ENCODE results near the gene HLA-DOB. TPM values are rescaled to one million over a fixed set of nuclear protein-coding genes. Genes with fewer than 3 reads are reported as not detected.

The HLA-DOB gene
- total and polyA plus RNA-seq, 2 donors (not counting 1 experiment from before 2014, with no cell fraction given): under 0.01 to 0.49 TPM

DNA sequence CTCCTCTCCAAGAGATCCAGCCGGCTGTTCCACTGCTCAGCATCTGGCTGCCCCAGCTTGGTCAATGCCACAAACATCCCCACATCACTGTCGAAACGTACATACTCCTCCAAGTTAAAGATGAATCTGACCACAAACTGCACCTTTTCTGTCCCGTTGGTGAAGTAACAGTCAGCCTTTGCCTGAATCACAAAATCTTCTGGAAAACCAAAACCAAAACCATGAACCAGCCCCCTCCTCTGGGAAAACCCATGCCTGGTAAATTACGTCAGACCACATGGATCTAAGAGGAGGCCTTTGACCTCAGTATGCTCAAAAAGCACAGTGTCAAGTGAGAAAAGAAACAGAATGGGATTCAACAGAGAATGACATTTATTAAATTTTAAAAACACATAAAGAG is 1.7 kb downstream of the HLA-DOB start:
- no peak for TF ChIP-seq EZH2 (IDR thresholded peaks at IDR 0.05; ENCODE audit: low read length, missing control alignments)
- TF ChIP-seq, protein P1, sequence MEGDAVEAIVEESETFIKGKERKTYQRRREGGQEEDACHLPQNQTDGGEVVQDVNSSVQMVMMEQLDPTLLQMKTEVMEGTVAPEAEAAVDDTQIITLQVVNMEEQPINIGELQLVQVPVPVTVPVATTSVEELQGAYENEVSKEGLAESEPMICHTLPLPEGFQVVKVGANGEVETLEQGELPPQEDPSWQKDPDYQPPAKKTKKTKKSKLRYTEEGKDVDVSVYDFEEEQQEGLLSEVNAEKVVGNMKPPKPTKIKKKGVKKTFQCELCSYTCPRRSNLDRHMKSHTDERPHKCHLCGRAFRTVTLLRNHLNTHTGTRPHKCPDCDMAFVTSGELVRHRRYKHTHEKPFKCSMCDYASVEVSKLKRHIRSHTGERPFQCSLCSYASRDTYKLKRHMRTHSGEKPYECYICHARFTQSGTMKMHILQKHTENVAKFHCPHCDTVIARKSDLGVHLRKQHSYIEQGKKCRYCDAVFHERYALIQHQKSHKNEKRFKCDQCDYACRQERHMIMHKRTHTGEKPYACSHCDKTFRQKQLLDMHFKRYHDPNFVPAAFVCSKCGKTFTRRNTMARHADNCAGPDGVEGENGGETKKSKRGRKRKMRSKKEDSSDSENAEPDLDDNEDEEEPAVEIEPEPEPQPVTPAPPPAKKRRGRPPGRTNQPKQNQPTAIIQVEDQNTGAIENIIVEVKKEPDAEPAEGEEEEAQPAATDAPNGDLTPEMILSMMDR (conservative IDR thresholded peaks at IDR 0.05 in 1 of 2, IDR thresholded peaks at IDR 0.05 in 1 of 2; ENCODE audit: low read depth in 1 of 2, low read length in 2 of 2): no peak
- DNase-seq (ENCODE audit: low read depth in 2 of 2): peak; percentile 34 to 53
- H2AFZ ChIP-seq (ENCODE audit: low read length): no peak overlapping the region
- H3K27ac ChIP-seq (ENCODE audit: insufficient read depth, low read length): no peak overlapping the region
- peaks cover 5% of the 10 kb centered on the region for H3K4me1 ChIP-seq (ENCODE audit: control insufficient read depth, extremely low read depth, insufficient read depth, low read length)
- H4K20me1 ChIP-seq (ENCODE audit: control insufficient read depth, extremely low read depth, insufficient read depth, low read length): no peaks in the 10 kb centered on the region
- H3K27me3 ChIP-seq (ENCODE audit: control insufficient read depth, insufficient read depth, low read length): no peaks in the 10 kb centered on the region
- no peaks in the 10 kb centered on the region for H3K9me3 ChIP-seq (ENCODE audit: control insufficient read depth, insufficient read depth, low read depth, low read length)
- H3K36me3 ChIP-seq (ENCODE audit: control insufficient read depth, insufficient read depth, low read length): no peaks in the 10 kb centered on the region
- H3K9ac ChIP-seq (ENCODE audit: insufficient read depth, low read length): no peak overlapping the region
- no peak overlapping the region for H3K4me3 ChIP-seq (replicated peaks in 1 of 4; ENCODE audit: control extremely low read depth in 1 of 4, insufficient read depth in 1 of 4, low read depth in 3 of 4, low read length in 4 of 4)
- H3K4me2 ChIP-seq (ENCODE audit: extremely low read depth, insufficient read depth, low read length): no peak overlapping the region
- no peaks in the 10 kb centered on the region for H3K79me2 ChIP-seq (ENCODE audit: control insufficient read depth, insufficient read depth, low read length)

GRCh38 chr6:32814145-32814544 is 2.7 kb downstream of the HLA-DOB start:
- no peak for TF ChIP-seq EZH2 (IDR thresholded peaks at IDR 0.05; ENCODE audit: low read length, missing control alignments)
- TF ChIP-seq, protein P1 (conservative IDR thresholded peaks at IDR 0.05 in 1 of 2, IDR thresholded peaks at IDR 0.05 in 1 of 2; ENCODE audit: low read depth in 1 of 2, low read length in 2 of 2): no peak
- no peak overlapping the region for H3K27ac ChIP-seq (ENCODE audit: insufficient read depth, low read length)
- no peaks in the 10 kb centered on the region for H3K4me1 ChIP-seq (ENCODE audit: control insufficient read depth, extremely low read depth, insufficient read depth, low read length)

DNA sequence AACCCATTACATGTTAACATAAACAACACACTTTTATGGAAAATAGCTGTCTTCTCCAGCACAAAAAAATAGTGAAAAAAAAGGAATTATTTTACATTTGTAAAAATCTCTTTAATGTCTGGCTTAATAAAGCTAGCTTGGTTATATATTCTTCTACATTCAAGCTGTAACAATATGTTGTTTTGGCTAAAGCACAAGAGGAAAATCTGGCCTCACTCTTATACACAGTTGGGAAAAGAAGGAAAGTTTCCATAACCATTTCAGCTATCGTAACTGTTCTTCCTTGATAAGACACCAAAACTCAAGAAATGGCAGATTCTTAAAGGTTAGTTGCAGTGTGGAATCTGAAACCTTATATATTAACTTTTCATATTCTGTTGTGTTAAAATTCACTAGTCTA is 7.6 kb downstream of the HLA-DOB start:
- H3K4me2 ChIP-seq (ENCODE audit: extremely low read depth, insufficient read depth, low read length): no peak overlapping the region
- no peak overlapping the region for H3K27ac ChIP-seq (ENCODE audit: insufficient read depth, low read length)
- no peaks in the 10 kb centered on the region for H3K4me1 ChIP-seq (ENCODE audit: control insufficient read depth, extremely low read depth, insufficient read depth, low read length)
- no peaks in the 10 kb centered on the region for H4K20me1 ChIP-seq (ENCODE audit: control insufficient read depth, extremely low read depth, insufficient read depth, low read length)
- H3K9me3 ChIP-seq (ENCODE audit: control insufficient read depth, insufficient read depth, low read depth, low read length): no peaks in the 10 kb centered on the region
- no peak overlapping the region for H3K4me3 ChIP-seq (replicated peaks in 1 of 4; ENCODE audit: control extremely low read depth in 1 of 4, insufficient read depth in 1 of 4, low read depth in 3 of 4, low read length in 4 of 4)
- no peak overlapping the region for H3K9ac ChIP-seq (ENCODE audit: insufficient read depth, low read length)
- no peaks in the 10 kb centered on the region for H3K79me2 ChIP-seq (ENCODE audit: control insufficient read depth, insufficient read depth, low read length)
- H2AFZ ChIP-seq (ENCODE audit: low read length): no peak overlapping the region
- no peak for DNase-seq (ENCODE audit: low read depth in 2 of 2)
- no peaks in the 10 kb centered on the region for H3K27me3 ChIP-seq (ENCODE audit: control insufficient read depth, insufficient read depth, low read length)
- TF ChIP-seq, protein P1 (conservative IDR thresholded peaks at IDR 0.05 in 1 of 2, IDR thresholded peaks at IDR 0.05 in 1 of 2; ENCODE audit: low read depth in 1 of 2, low read length in 2 of 2): no peak
- H3K36me3 ChIP-seq (ENCODE audit: control insufficient read depth, insufficient read depth, low read length): no peaks in the 10 kb centered on the region

More at GRCh38 chr6:32814145-32814544, 2.7 kb downstream of the HLA-DOB start:
- Histone ChIP-seq H3K36me3 (ENCODE audit: control insufficient read depth, insufficient read depth, low read length) (no peaks in the 10 kb centered on the region), H3K9me3 (ENCODE audit: control insufficient read depth, insufficient read depth, low read depth, low read length) (no peaks in the 10 kb centered on the region), H2AFZ (ENCODE audit: low read length) (no peak overlapping the region), H3K4me3 (replicated peaks in 1 of 4; ENCODE audit: control extremely low read depth in 1 of 4, insufficient read depth in 1 of 4, low read depth in 3 of 4, low read length in 4 of 4) (no peak overlapping the region), H4K20me1 (ENCODE audit: control insufficient read depth, extremely low read depth, insufficient read depth, low read length) (no peaks in the 10 kb centered on the region), H3K4me2 (ENCODE audit: extremely low read depth, insufficient read depth, low read length) (no peak overlapping the region), H3K79me2 (ENCODE audit: control insufficient read depth, insufficient read depth, low read length) (no peaks in the 10 kb centered on the region), H3K9ac (ENCODE audit: insufficient read depth, low read length) (no peak overlapping the region), H3K27me3 (ENCODE audit: control insufficient read depth, insufficient read depth, low read length) (no peaks in the 10 kb centered on the region)
- DNase-seq (ENCODE audit: low read depth in 2 of 2): no peak
